WTC11 (cell line): Measurements from ENCODE around the gene CSRNP3.

Experiments used
- CTCF ChIP-seq: fragments of 200-600 bp; IDR thresholded peaks from 2 replicates; pipeline ENCODE4 v1.8.0; 2022; ENCODE audit warnings: antibody characterized with exemption
- FOXJ3 ChIP-seq: sonication (generic); formaldehyde crosslinking; IDR thresholded peaks from 2 replicates; pipeline ENCODE4 v1.9.0; 2021; ENCODE audit warnings: missing genetic modification reagents, mild to moderate bottlenecking, borderline replicate concordance
- MLX ChIP-seq: sonication (generic); formaldehyde crosslinking; IDR thresholded peaks from 2 replicates; pipeline ENCODE4 v1.8.1; 2023; ENCODE audit warnings: mild to moderate bottlenecking, missing genetic modification reagents, moderate library complexity
- TF ChIP-seq, protein P1 (sequence below): fragments of 250-450 bp; sonication (Bioruptor Pico); IDR thresholded peaks from 2 replicates; pipeline ENCODE4 v2.1.2; 2022; ENCODE audit warnings: mild to moderate bottlenecking, moderate library complexity

DNA sequence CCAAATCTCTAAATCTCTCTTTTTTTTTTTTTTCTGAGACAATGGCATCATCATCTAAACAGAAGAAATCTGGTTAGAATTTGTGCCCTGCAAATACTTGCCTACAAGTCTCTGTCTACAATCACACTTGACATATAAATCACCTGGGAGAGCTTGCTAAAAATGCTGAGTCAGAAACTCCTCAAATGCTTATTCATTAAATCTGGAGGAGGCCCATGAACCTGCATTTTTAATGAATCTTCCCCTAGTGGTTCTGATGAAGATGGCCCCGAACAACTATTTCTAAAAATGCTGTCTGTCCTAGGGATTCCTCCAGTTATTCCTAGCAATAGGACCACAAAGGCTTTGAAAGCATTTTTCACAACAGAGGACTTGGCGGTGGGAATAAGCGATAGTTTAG lies 1.6 kb upstream of the CSRNP3 start:
- TF ChIP-seq CTCF, result no peak
- TF ChIP-seq MLX (CRISPR knock-in tag), result no peak
- no peak for TF ChIP-seq FOXJ3 (CRISPR knock-in tag)
- TF ChIP-seq, protein P1, sequence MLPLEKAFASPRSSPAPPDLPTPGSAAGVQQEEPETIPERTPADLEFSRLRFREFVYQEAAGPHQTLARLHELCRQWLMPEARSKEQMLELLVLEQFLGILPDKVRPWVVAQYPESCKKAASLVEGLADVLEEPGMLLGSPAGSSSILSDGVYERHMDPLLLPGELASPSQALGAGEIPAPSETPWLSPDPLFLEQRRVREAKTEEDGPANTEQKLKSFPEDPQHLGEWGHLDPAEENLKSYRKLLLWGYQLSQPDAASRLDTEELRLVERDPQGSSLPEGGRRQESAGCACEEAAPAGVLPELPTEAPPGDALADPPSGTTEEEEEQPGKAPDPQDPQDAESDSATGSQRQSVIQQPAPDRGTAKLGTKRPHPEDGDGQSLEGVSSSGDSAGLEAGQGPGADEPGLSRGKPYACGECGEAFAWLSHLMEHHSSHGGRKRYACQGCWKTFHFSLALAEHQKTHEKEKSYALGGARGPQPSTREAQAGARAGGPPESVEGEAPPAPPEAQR (CRISPR knock-in tag), result no peak
